Bone marrow (tissue), 2 donors: ENCODE results near the gene RNF220.
A peak's percentile ranks its signal among the peaks of the same experiment; 100 is the strongest.

ENCODE experiments used
- DNase-seq, 2 donors: peaks; one replicate each; lab custom pipeline; 2025; lab: John Stamatoyannopoulos, UW

The RNF220 gene

DNA sequence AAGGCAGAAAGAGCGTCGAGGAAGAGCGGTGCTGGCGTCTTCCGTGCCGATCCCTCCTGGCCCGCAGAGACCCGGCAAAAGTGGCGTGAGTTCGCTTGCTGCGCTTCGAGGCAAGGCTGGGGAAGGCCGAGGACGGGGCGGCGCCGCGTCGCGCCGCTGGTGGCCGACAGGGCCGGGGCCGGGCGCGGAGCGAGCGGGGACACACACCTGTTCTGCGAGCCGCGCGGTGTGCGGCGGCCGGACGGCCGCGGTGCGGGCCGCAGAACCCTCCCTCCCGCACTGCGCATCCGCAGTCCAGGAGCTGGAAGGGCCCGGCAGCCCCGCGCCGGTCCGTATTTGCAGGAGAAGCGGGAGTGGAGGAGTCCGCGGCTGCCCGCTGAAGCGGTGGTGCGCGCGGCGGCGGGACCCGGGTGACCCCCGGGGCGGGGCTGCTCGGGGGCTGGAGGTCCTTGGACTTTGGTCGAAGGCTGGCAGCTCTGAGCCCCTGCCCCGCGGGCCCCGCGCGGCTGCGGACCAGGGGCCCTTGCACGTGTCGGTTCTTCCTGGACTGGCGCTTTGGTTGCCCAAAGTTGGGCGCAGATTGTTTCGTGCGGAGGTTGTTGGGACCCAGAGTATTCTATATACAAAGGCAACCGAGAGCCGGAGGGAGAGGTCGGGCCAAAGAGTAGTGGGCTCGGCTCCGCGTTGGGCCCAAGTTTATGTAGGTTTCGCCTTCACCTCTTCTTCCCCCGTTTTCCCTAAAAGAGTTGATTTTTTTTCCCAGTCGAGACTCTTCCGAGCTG lies 2.6 kb downstream of the RNF220 start:
- DNase-seq, result no peak

DNA sequence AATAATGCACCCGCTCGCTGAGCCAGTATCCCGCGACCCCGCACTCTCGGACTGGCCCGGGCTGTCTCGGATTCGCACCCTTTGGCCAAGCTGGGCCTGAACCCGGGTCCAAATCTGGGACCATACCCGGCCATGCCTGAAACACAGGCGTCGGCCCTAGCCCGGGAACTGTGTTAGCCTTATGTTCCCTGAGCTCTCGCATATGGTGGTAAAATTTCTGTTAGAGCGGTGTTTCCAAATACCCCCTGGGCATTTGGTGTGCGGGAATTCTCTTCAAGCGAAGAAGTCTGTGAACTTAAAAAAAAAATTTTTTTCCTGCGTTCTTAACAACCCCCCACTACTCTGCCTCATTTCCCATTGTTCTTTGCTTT lies 3.1 kb downstream of the RNF220 start:
- DNase-seq, result no peak

GRCh38 chr1:44408632-44409602 lies 3.9 kb downstream of the RNF220 start:
- peak in 1 of 2 donors; percentile 46 for DNase-seq

- peak in 1 of 2 donors; percentile 42 for DNase-seq
These were observed 4.7 kb downstream of the RNF220 start for GRCh38 chr1:44409757-44410156.

DNA sequence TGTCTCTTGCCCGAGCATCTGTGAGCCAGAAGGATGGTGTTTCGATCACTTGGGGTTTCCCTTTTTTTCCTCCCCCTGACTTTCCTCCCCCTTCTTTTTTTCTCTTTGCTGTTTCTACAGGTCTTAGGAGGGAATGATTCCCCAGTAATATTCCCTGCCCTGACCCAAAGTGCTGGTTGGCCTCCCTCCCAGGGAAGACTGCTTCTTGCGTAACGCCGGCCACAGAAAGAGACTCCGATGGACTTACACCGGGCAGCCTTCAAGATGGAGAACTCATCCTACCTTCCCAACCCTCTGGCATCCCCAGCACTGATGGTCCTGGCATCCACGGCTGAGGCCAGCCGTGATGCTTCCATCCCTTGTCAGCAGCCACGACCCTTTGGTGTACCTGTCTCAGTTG lies 6.8 kb downstream of the RNF220 start:
- no peak for DNase-seq

DNA sequence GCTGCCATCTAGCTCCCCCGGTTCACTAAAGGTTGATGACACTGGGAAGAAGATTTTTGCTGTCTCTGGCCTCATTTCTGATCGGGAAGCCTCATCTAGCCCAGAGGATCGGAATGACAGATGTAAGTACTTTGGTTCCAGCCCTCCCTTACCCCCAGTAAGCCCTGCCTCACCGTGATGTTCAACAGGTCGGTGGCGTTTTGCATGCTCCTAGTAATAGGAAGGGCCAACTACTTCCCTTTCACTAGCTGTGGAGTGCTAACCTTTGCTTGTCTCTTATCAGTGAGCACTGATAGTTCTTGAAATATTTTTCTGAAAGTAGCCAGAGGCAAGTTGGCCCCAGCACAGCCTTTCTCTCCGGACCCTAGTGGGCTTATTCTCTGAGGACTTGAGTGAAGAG lies 7.5 kb downstream of the RNF220 start:
- DNase-seq, result no peak

GRCh38 chr1:44413740-44414139 lies 8.7 kb downstream of the RNF220 start:
- no peak for DNase-seq

GRCh38 chr1:44415013-44415412 lies 10.0 kb downstream of the RNF220 start:
- no peak for DNase-seq

DNA sequence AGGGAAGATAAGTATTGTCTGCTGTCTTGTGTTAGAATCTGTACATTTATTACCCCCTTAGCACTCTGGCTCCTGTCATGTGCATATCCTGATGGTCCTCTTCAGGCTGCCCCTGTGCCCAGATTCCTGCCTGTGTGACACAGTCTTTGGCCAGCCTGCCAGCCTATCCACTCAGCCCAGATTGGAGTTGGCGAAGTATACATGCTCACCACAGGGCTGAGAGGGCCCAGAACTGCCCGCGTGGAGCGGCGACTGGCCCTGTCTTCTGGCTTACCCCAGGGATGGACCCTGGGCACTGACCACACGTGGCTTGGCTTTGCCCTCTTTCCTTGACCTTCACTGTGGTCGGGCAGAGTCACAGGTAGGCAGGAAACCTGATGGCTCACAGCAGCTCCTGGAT lies 11.4 kb downstream of the RNF220 start:
- DNase-seq, result no peak

DNA sequence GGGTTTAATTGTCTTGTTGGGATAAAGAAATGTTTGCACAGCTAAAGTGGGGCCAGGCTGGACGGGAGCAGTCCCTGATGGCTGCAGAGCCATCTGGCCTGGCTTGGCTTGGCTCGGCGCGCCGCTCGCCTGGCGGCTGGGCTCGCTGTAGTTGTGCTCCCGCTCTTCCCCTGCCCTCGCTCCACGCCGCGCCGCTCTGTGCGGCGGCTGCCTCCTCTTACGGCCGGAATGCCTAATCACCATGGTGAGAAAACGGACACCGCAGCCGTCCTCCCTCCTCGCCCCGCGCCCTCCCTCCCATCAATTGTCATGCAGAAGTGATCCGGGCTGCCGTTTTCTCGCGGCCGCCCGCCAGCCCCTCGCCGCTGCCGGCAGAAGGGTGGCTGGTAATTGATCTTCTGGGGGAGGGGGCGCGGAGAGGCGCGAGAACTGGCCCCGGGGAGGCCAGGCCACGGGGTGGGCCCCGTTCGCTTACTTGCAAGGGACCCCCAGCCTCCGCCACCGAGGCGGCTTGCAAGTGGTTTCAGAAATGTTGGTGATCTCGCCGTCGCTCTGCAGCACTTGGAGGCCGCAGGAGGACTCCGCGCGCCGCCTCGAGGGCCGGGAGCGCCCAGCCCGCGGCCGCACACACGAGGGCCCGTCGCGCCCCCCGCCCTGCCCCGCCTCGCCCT lies 12.4 kb downstream of the RNF220 start:
- DNase-seq, result peak; percentile 64 to 72

DNA sequence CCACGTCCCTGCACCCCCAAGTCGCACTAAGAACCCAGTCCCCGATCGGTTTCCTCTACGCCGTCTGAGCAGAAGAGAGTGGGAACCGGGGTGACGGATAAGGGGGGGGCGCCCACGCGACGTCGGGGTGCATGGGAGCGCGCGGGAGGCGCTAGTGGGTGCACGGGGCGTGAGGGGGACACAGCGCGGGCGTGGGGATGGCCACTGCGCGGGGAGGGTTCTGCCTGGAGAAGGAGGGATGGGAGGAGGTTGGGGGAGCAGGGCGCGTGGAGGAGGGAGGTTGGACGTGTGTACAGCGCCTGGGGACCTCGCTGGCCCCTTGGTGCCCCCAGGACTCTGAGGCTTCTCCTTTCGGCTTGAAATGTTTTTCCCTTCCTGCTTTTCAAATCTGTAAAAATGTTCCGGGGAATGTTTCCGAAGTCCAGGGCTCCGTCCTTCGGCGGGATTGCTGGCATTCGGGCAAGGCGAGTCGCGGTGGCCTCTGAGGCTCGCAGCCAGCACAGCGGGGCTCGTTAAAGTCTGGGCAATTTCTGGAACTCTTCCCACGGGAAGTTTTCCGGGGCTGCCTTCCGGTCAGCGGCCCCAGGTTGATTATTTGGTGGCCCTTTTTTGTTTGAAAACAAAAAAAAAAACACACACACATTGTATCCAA lies 13.1 kb downstream of the RNF220 start:
- peak; percentile 35 to 71 for DNase-seq

- no peak for DNase-seq
These were observed 14.8 kb downstream of the RNF220 start for GRCh38 chr1:44419901-44420300.

DNA sequence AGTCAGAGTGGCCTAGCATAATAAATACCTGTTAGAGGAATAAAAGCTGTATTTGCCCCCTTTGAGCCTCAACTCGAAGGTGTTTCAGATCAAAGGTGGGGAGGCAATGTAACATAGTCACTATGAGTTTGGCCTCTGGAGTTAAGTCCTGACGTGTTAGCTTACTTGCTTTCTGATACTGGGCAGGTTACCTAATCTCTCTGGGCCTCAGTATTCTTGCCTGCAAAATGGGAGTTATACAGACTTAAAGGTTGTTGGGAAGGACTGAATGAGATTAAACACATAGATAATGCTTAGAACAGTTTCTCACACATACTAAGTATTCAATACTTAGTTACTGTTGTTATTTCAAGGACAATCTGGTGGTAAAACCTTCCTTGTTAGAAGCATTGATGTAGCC lies 15.5 kb downstream of the RNF220 start:
- no peak for DNase-seq

DNA sequence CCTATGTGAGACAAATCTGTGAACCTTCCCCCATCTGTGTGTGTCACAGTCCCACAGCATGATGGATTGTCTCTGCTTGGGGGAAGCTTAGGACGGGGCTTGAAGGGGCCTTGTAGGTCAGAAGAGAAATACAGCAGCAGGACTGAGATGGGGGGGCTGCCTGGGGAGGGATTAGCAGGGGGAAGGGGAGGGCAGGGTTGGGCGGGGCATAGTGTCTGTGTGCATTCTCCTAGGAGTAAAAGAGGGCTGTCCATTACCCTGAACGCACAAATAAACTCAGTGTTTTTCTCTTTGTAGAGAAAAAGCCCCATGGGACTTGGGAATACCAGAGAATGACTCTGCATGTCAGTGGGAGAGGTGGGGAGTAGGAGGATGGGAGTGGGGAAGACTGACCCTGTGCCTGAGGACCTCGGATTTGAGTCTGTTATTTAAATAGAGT lies 16.4 kb downstream of the RNF220 start:
- peak in 1 of 2 donors; percentile 73 for DNase-seq

DNA sequence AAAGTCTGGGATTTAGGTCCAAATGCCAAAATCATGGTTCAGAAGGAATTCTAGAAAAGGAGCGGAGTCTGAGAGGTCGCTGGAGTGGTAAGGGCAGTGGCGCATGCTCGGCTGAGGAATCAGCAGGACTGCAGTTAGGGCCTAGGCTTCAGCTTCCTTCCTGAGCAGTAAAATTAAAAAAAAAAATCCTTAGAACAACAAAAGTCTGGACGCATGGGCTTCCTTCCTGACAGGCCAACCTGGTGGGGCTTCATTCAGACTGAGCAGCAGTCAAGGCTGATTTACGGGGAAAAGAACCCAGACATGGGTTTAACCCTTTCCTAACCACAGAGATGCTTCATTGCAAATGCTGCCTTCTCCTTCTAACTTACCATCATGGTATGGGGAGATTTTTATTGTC lies 17.1 kb downstream of the RNF220 start:
- DNase-seq, result peak in 1 of 2 donors; percentile 72

DNA sequence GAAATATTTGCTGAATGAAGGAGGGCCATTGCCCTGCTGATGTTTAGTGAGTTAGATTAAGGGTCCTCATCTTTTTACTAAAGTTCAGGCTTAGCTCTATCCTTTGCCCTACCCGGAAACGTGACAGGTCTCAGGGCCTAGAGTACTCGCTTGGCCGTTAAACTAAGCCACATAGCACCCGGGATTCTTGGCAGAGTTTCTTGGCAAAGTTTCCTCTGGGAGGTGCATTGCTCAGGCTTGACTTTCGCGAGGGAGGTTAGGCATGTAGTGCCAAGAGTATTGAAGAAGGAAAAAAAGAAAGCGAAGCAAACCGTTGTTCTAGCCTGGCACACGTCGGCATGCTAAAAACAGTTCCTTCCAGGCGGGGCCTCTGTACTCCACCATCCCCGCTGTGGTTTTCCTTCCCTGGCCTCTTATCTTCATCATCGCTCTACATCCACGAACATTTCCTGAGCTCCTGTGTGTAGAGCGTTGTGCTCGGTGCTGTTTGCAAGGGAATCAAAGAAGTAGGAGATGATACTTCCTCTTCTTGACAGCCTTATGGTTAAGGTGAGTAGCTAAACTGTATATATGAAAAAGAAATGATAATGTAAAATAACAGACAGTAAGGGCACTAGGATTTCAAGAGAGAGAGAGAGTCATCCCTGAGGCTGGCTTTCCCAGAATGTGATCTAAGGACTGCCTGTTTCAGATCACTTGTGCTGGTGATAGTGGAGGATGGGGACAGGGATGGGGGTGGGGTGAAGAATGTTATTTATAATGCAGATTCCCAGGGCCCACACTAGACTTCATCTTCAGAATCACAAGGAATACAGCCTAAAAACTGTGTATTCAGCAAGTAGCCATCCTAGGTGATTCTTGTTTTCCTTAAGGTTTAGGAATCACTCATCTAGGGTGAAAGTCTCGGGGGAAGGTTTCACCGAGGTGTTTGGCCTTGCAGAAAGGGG lies 18.8 kb downstream of the RNF220 start:
- peak in 1 of 2 donors; percentile 87 for DNase-seq

- no peak for DNase-seq
These were observed 19.7 kb downstream of the RNF220 start for GRCh38 chr1:44424747-44425146.

GRCh38 chr1:44425341-44426082 lies 20.5 kb downstream of the RNF220 start:
- DNase-seq, result no peak

DNA sequence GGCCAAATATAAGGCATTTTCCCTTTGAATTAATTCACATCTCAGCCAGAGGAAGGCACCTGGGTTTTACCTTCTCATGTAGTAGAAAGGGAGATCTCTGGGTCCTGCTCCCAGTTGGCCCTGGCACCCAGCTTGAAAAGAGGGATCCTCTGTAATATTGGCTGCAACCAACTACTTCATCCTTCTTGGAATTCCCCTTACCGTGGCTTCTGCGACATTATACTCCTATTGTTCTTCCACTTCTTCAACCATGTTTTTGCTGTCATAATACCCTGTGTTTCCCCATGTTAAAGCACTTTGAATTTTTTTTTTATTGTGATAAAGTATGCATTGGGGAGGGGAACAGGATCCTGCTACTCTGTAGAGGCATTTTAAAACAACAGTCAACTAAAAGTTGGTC lies 26.8 kb downstream of the RNF220 start:
- no peak for DNase-seq

DNA sequence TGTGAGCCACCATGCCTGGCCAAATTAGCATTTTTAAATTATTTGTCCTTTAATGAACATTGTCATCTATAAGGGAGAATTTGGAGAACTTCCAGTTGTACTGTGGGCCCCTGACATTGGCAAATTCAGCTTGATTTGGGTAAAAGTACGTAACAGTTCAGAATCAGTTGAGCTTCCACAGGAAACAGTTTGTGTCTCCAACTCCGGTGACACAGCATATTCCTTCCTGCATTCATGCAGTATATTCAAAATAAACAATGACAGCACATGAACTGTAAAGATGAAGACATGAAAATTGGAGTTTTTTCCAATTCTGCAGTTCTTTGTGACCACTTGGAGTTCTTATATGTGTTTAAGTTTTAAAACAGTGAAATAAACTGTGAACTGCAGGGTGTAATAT lies 28.2 kb downstream of the RNF220 start:
- DNase-seq, result peak in 1 of 2 donors; percentile 89
